ENCODE measurements around the gene PROZ.

The PROZ gene

GRCh38 chr13:113120300-113121182, 37.9 kb upstream of the PROZ start:
- no peak for DNase-seq

- no peak for DNase-seq
Observed at GRCh38 chr13:113121183-113121927, 37.1 kb upstream of the PROZ start.

- no peak for DNase-seq
Observed at GRCh38 chr13:113121928-113122471, 36.4 kb upstream of the PROZ start.

- DNase-seq = no peak
Observed at GRCh38 chr13:113122550-113123225, 35.8 kb upstream of the PROZ start, which contains the start of gene F10. F10 (plus strand) TSS chr13:113122799; CDS start chr13:113122856, 57 bp downstream.

- no peak for DNase-seq
Observed at GRCh38 chr13:113123226-113124201, 34.9 kb upstream of the PROZ start.

GRCh38 chr13:113124211-113124970, 34.1 kb upstream of the PROZ start:
- DNase-seq = no peak

- DNase-seq = no peak
Observed at GRCh38 chr13:113125506-113126264, 32.8 kb upstream of the PROZ start.

- DNase-seq = no peak
Observed at GRCh38 chr13:113126265-113127150, 31.9 kb upstream of the PROZ start.

GRCh38 chr13:113129480-113129879, 29.0 kb upstream of the PROZ start:
- no peak for DNase-seq

GRCh38 chr13:113129921-113130750, 28.3 kb upstream of the PROZ start:
- no peak for DNase-seq

GRCh38 chr13:113135281-113135760, 23.1 kb upstream of the PROZ start:
- DNase-seq = no peak

- no peak for DNase-seq
Observed at GRCh38 chr13:113137691-113138298, 20.7 kb upstream of the PROZ start.

- no peak for DNase-seq
Observed at GRCh38 chr13:113138792-113139551, 19.5 kb upstream of the PROZ start.

- DNase-seq = no peak
Observed at GRCh38 chr13:113139577-113139976, 18.9 kb upstream of the PROZ start.

- no peak for DNase-seq
Observed at GRCh38 chr13:113140677-113141600, 17.5 kb upstream of the PROZ start.

GRCh38 chr13:113141601-113141970, 16.9 kb upstream of the PROZ start:
- DNase-seq = no peak

Measured in central memory CD4-positive, alpha-beta T cell (primary cell).